Fibroblast of lung (primary cell): ENCODE measurements around the gene ERGIC1. TPM values are rescaled to one million over a fixed set of nuclear protein-coding genes. Genes with fewer than 3 reads are reported as not detected.

ENCODE experiments used
- DNase-seq, 2 donors: peaks; one replicate each; pipeline versions ENCODE4 v3.0.0 to v3.0.0-alpha.2; 2010; ENCODE audit warnings: low read depth in 2 of 2
- H2AFZ ChIP-seq: 2 replicates; pipeline ENCODE4 v1.5.1; 2012; ENCODE audit warnings: low read length, control low read depth, inconsistent platforms
- H3K27ac ChIP-seq: 2 replicates; pipeline ENCODE4 v1.5.1; 2011; ENCODE audit warnings: low read length, control low read depth; ENCODE audit not compliant: insufficient read depth
- H3K27me3 ChIP-seq: 2 replicates; pipeline ENCODE4 v1.5.1; 2011; ENCODE audit warnings: mild to moderate bottlenecking, low read length; ENCODE audit not compliant: control insufficient read depth, insufficient read depth
- H3K36me3 ChIP-seq: 2 replicates; pipeline ENCODE4 v1.5.1; 2011; ENCODE audit warnings: low read length; ENCODE audit not compliant: control insufficient read depth, insufficient read depth
- H3K4me1 ChIP-seq: 2 replicates; pipeline ENCODE4 v1.5.1; 2011; ENCODE audit warnings: low read length; ENCODE audit not compliant: control insufficient read depth, insufficient read depth; ENCODE audit errors: extremely low read depth
- H3K4me2 ChIP-seq: 2 replicates; pipeline ENCODE4 v1.5.1; 2011; ENCODE audit warnings: low read length, control low read depth; ENCODE audit not compliant: insufficient read depth; ENCODE audit errors: extremely low read depth
- H3K4me3 ChIP-seq, 4 experiments: fragments of 200-600 bp in 1 of 4; sonication (generic) in 1 of 4; replicated peaks in 1 of 4; 2 replicates each; pipeline ENCODE4 v1.5.1; 2011 to 2016; ENCODE audit warnings: low read length in 4 of 4, low read depth in 3 of 4, mild to moderate bottlenecking in 3 of 4, control low read depth in 2 of 4, inconsistent platforms in 1 of 4, mixed read lengths in 1 of 4; ENCODE audit not compliant: insufficient read depth in 1 of 4; ENCODE audit errors: control extremely low read depth in 1 of 4
- H3K79me2 ChIP-seq: 2 replicates; pipeline ENCODE4 v1.5.1; 2012; ENCODE audit warnings: mild to moderate bottlenecking, low read length, inconsistent platforms; ENCODE audit not compliant: control insufficient read depth, insufficient read depth
- H3K9ac ChIP-seq: 2 replicates; pipeline ENCODE4 v1.5.1; 2011; ENCODE audit warnings: mild to moderate bottlenecking, low read length, control low read depth; ENCODE audit not compliant: insufficient read depth
- H3K9me3 ChIP-seq: 2 replicates; pipeline ENCODE4 v1.5.1; 2012; ENCODE audit warnings: low read depth, low read length; ENCODE audit not compliant: control insufficient read depth, insufficient read depth
- H4K20me1 ChIP-seq: 2 replicates; pipeline ENCODE4 v1.5.1; 2011; ENCODE audit warnings: low read length; ENCODE audit not compliant: control insufficient read depth, insufficient read depth; ENCODE audit errors: extremely low read depth
- EZH2 ChIP-seq: IDR thresholded peaks from 2 replicates; pipeline ENCODE4 v1.5.1; 2012; ENCODE audit warnings: low read length, control low read depth, mild to moderate bottlenecking; ENCODE audit errors: missing control alignments
- polyA plus RNA-seq, 2 donors: library from polyadenylated mRNA; depleted of rRNA in 1 of 2; stranded (reverse) in 1 of 2; unstranded in 1 of 2; fragments of >200 nt; gene quantifications; 2 replicates each; pipeline ENCODE4 v1.2.1, GENCODE V29; 2011 to 2012; ENCODE audit warnings: missing spikeins in 1 of 2
- total RNA-seq: library from RNA; depleted of rRNA; stranded (reverse); fragments of >200 nt; gene quantifications from 2 replicates; pipeline ENCODE4 v1.2.1, GENCODE V29; 2014
- TF ChIP-seq, protein P1 (sequence below), 2 donors: IDR thresholded peaks in 1 of 2; conservative IDR thresholded peaks in 1 of 2; 1 replicate in 1 of 2; 2 replicates in 1 of 2; pipeline ENCODE4 v1.5.1; 2011 to 2012; ENCODE audit warnings: low read length in 2 of 2, control low read depth in 1 of 2, inconsistent platforms in 1 of 2, low read depth in 1 of 2, mild to moderate bottlenecking in 1 of 2

The ERGIC1 gene
- total and polyA plus RNA-seq, 2 donors (not counting 1 experiment from before 2014, with no cell fraction given), result 113 to 171 TPM

DNA sequence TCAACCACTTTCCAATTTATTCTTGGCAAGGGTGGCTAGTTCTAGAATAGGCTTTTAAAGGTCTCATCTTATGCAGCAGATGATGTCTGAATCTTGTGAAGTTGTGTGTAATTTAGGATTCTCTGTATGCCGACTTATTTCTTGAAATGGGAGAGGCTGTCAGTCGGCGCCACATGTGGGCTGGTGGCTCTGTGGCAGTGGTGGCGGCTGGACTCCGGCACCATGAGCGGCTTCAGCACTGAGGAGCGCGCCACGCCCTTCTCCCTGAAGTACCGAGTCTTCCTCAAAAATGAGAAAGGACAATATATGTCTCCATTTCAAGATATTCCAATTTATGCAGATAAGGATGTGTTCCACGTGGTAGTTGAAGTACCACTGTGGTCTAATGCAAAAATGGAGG, 141.2 kb downstream of the ERGIC1 start:
- H3K4me2 ChIP-seq, result no peak overlapping the region
- H4K20me1 ChIP-seq, result no peaks in the 10 kb centered on the region
- H3K79me2 ChIP-seq, result no peaks in the 10 kb centered on the region
- no peaks in the 10 kb centered on the region for H3K36me3 ChIP-seq
- H3K4me3 ChIP-seq, result no peak overlapping the region
- no peak for TF ChIP-seq EZH2
- TF ChIP-seq, protein P1, sequence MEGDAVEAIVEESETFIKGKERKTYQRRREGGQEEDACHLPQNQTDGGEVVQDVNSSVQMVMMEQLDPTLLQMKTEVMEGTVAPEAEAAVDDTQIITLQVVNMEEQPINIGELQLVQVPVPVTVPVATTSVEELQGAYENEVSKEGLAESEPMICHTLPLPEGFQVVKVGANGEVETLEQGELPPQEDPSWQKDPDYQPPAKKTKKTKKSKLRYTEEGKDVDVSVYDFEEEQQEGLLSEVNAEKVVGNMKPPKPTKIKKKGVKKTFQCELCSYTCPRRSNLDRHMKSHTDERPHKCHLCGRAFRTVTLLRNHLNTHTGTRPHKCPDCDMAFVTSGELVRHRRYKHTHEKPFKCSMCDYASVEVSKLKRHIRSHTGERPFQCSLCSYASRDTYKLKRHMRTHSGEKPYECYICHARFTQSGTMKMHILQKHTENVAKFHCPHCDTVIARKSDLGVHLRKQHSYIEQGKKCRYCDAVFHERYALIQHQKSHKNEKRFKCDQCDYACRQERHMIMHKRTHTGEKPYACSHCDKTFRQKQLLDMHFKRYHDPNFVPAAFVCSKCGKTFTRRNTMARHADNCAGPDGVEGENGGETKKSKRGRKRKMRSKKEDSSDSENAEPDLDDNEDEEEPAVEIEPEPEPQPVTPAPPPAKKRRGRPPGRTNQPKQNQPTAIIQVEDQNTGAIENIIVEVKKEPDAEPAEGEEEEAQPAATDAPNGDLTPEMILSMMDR (conservative IDR thresholded peaks at IDR 0.05 in 1 of 2, IDR thresholded peaks at IDR 0.05 in 1 of 2; ENCODE audit: low read depth in 1 of 2, low read length in 2 of 2), result no peak
- no peaks in the 10 kb centered on the region for H3K9me3 ChIP-seq
- no peak for DNase-seq
- H3K27me3 ChIP-seq, result no peaks in the 10 kb centered on the region
- no peak overlapping the region for H2AFZ ChIP-seq
- no peak overlapping the region for H3K27ac ChIP-seq
- no peaks in the 10 kb centered on the region for H3K4me1 ChIP-seq
- H3K9ac ChIP-seq, result no peak overlapping the region

DNA sequence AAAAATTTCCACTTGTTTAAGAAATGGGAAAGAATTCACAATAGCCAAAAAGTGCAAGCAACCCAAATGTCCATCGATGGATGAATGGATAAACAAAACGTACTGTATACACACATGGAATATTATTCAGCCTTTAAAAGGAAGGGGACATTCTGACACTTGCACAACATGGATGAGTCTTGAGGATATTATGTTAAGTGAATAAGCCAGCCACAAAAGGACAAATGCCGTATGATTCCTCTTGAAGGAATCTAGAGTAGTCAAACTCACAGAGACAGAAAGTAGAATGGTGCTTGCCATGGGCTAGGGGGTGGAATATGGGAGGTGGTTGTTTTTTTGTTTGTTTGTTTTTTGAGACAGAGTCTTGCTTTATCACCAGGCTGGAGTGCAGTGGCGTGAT, 145.7 kb downstream of the ERGIC1 start:
- Histone ChIP-seq H3K27me3 (no peaks in the 10 kb centered on the region), H3K4me2 (no peak overlapping the region), H3K4me1 (no peaks in the 10 kb centered on the region), H3K4me3 (no peak overlapping the region), H2AFZ (no peak overlapping the region), H3K27ac (no peak overlapping the region), H3K9ac (no peak overlapping the region), H4K20me1 (no peaks in the 10 kb centered on the region), H3K79me2 (peaks cover 9% of the 10 kb centered on the region), H3K9me3 (no peaks in the 10 kb centered on the region), H3K36me3 (no peaks in the 10 kb centered on the region)
- TF ChIP-seq EZH2, result no peak
- TF ChIP-seq, protein P1 (conservative IDR thresholded peaks at IDR 0.05 in 1 of 2, IDR thresholded peaks at IDR 0.05 in 1 of 2; ENCODE audit: low read depth in 1 of 2, low read length in 2 of 2), result no peak
- DNase-seq, result peak in 1 of 2 donors; percentile 44

GRCh38 chr5:172981931-172982330, 147.9 kb downstream of the ERGIC1 start:
- Histone ChIP-seq H3K9me3 (no peaks in the 10 kb centered on the region), H3K36me3 (no peaks in the 10 kb centered on the region), H3K9ac (no peak overlapping the region), H3K4me1 (no peaks in the 10 kb centered on the region), H3K27ac (no peak overlapping the region), H3K4me3 (no peak overlapping the region), H3K79me2 (peaks cover 26% of the 10 kb centered on the region), H3K4me2 (no peak overlapping the region), H3K27me3 (no peaks in the 10 kb centered on the region), H4K20me1 (no peaks in the 10 kb centered on the region), H2AFZ (no peak overlapping the region)
- DNase-seq, result no peak
- TF ChIP-seq EZH2, result no peak
- TF ChIP-seq, protein P1 (conservative IDR thresholded peaks at IDR 0.05 in 1 of 2, IDR thresholded peaks at IDR 0.05 in 1 of 2; ENCODE audit: low read depth in 1 of 2, low read length in 2 of 2), result no peak
